GM18858 (cell line): Measurements from ENCODE around the gene CDHR4.
"Not testable (repeated sequence)": the region's sequence is repeated elsewhere in the genome, so short reads cannot be mapped to it uniquely, and the experiment has no call there.

Source experiments
- ATAC-seq: cut with Tn5 transposase; IDR thresholded peaks from one replicate; pipeline ENCODE4 v1.9.1; 2021; ENCODE audit not compliant: unreplicated experiment

Gene CDHR4, protein sequence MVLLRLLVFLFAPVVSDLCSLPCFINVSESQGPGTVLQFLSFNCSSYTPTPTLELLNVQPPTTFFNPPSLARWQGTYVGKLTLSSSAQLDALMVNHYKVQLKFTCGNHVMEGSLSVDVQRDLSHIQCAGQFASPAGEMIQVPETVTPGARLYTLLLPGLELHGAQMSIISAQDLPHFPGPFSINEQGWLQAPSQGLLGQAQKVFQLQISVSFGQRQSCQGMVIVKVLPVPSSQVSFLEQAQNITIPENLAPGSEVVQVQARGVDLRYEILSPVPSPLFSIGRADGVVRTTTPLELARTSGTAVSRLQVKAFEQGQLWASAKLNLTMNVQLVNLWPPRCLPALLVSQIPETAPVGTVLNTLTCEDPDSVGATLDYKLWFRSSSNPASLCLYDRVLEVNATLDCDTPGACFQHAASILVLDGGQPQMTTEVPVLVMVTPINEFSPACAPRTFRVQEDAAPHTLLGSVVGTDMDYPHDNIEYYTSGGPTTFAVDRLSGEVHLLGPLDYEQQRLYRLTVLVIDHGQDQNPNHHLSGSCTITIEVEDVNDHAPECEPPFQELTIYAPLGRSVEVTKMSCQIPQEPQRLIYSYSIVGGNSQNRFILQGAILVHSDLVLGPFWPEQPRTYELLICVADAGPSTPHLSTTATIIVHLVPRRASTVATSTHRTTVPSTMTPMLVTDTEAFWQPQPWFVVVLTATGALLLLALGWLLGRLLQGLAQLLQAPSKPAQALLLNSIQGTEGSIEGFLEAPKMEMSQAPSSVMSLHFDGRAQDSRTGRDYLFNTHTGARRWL

GRCh38 chr3:49799761-49800160 is at the start of gene CDHR4:
Gene CDHR4 (minus strand): TSS chr3:49799873. CDS start chr3:49799812, 61 bp downstream.
- no peak for ATAC-seq

DNA sequence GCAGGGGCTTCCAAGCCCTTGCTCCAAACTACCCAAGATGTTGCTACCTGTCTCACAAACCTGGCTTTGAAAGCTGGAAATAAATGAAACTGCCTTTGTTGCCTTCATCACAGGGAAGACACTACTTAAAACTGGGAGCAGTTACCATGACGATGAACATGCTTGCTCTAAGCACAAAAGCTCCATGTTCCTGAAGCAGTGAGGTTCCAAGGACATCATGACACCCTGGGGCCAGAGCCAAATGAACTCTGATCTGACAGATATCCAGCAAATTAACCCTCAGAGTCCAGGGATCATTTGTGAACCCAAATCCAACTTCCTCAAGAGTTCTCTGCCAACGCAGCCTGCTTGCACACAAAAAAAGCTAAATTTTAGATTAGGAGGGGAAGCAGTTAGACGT is 46.0 kb upstream of the CDHR4 start:
- ATAC-seq: no peak

- ATAC-seq: no peak
Measured at GRCh38 chr3:49844464-49845183, 45.0 kb upstream of the CDHR4 start.

- no peak for ATAC-seq
Measured at GRCh38 chr3:49842843-49843517, 43.3 kb upstream of the CDHR4 start.

DNA sequence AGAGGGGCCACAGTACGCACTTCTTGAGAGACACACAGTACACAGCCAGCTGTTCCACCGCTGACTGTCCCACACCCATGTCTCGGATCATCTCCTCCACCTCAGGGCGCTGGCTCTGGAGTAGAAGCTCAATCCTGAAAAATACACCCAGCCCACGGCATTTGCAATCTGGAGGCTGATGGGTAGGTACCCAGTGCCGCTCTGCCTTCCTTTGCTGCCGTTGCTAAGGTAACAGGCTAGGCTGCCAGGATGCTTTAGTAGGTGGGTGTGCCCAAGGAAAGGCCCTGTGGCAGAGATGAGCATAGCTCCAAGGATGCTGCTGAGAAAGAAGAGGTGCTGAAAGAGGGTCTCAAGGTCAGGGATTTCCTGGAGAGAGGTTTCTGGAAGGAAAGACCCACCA is 42.1 kb upstream of the CDHR4 start:
- no peak for ATAC-seq

- no peak for ATAC-seq
Measured at GRCh38 chr3:49841126-49841696, 41.5 kb upstream of the CDHR4 start.

- no peak for ATAC-seq
Measured at GRCh38 chr3:49840388-49840787, 40.7 kb upstream of the CDHR4 start.

GRCh38 chr3:49839193-49839809 is 39.6 kb upstream of the CDHR4 start:
- no peak for ATAC-seq

DNA sequence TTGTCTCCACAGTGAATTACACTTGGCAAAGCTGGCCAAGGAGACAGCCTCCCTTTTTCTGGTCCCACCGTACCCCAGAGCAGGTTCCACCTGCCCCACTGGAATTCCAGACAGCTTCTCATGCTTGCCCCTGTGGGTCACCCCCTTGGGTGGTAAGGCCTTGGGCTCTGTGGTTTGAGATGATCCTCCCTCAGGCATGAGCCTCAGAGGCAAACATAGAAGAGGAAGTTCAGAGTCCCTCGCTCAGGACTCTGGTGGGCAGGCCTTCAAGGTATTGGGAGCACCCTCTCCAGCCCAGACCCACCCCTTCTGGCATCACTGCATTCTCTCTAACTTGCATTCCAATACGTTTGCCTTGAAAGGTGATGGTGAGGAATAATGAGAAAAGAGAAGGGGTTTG is 31.7 kb upstream of the CDHR4 start:
- ATAC-seq: no peak

DNA sequence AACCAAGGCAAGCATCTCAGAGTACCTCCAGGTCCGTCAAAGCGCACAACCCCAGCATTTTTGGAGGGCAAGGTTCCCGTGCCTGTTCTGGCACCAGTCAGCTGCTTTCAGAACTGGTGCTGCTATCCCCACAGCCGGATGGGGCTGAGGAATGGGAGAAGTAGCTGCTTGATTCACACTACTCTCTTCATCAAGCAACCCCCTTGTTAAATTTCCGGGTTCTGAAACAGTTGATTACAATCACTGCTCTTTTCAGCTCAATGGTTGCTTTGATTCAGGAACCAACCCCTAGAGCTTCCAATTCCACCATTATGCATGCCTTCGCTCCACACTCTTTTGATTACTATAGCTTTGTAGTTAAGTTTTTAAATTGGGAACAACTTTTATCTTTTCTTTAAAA is 26.3 kb upstream of the CDHR4 start:
- ATAC-seq: no peak

DNA sequence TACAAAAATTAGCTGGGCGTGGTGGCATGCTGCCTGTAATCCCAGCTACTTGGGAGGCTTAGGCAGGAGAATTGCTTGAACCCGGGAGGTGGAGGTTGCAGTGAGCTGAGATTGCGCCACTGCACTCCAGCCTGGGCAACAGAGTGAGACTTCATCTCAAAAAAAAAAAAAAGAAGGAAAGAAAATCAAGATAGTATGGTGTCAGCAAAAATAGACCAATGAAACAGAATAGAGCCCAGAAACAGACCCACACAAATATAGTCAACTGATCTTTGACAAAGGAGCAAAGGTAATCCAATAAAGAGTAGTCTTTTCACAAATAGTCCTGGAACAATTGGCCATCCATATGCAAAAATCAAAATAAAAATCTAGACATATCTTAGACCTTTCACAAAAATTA is 23.5 kb upstream of the CDHR4 start:
- ATAC-seq: not testable (repeated sequence)

GRCh38 chr3:49813497-49814174 is 14.0 kb upstream of the CDHR4 start, which contains the start of gene UBA7:
Gene UBA7 (minus strand): TSS chr3:49813953. CDS start chr3:49813787, 166 bp downstream.
- ATAC-seq: no peak

DNA sequence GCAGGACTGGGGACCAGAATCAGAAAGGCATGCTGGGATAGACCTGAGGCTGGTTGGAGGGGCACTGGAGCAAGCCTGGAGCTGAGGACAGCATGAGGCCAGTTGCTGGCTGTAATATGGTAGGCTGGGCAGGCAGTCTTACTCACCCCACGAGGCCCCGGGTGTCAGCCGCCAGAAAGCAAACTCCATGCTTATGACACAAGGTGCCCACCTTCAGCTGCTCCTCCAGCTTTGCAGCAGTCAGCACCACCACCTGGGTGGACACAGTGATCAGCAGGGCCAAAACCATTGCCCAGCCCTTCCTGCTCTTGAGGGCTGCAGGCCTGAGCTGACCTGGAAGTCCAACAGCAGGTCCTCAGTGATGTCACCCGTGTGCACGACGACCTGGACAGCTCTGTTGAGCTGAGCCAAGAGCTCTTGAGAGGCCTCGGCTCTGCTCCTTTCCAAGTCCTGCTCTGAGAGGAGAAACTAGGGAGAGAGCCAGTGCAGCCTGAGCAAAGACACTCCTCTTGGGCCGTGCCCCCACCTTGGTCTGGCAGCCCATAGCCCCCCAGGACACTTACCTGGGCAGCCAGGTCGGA is 13.3 kb upstream of the CDHR4 start:
- ATAC-seq: no peak

DNA sequence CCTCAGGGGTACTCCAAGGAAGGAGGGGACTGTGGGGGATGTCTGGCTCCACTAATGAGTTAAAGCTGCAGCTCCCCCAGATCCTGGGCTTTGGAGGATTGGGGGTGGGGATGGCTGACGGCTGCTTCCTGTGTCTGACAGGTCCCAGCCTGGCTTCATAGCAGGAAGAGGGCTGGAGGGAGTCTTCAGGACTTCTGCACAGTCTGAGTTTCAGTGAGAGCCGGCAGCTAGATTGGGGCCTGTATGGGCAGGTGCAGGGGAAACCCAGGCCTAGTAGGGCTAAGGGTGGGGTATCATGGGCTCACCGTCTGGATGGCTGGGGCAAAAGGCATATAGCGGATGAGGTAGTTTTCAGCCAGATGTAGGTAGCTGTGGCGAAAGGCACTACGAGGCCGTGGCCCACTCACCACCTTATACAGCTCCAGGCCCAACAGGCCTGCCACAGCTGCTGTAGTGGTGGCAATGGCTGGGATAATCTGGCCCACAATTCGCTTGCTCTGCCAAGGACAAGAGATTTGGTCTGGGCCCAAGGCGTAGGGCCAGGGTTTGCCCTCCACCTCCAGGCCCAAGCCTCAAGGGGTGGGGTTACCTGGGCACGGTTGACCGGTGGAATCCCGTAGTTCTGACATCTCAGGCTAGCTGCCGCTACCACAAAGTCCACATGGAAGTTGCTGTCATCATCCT is 7.9 kb upstream of the CDHR4 start:
- ATAC-seq: no peak

GRCh38 chr3:49806850-49807249 is 7.2 kb upstream of the CDHR4 start:
- no peak for ATAC-seq

DNA sequence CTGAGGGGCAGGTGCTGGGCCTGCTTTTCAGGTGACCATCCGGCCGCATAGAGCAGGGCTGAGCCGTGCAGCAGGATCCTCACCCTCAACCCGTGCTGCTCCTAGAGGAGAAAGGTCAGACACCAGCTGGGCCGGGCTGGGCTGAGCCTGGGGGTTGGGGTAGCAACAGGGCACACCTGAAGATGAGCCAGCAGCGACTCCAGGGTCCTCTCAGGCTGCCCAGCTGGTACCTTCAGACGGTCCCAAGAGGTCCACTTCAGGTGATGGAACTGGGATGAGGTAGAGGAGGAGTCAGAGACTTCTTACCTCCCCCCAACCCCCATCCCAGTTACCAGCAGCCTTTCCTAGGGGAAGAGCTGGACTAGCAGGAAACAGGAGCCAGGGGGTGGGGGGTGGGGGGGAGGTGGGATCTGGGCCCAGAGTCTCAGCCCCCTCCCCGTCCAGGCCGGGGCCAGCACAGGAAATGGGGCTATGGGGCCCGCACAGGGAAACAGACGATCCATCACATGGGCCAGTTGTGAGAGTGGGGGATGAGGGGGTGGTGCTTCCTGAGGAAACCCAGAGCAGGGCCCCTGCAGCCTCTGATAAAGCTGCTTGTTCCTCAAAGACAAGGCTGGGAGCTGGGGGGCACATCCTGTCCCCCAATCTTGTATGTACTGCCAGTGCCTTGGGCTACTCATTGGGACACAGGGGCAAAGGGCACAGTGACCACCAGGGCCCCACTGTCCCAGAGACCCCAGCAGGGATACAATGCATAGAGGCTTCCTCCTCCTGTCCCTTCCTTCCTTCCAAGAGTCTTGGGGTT is 6.4 kb upstream of the CDHR4 start:
- no peak for ATAC-seq

GRCh38 chr3:49805367-49805782 is 5.7 kb upstream of the CDHR4 start:
- no peak for ATAC-seq
